Right lobe of liver (tissue), 6 donors: ENCODE measurements around the gene GPRC5C. TPM values are rescaled to one million over a fixed set of nuclear protein-coding genes. Genes with fewer than 3 reads are reported as not detected.

Source experiments
- ATAC-seq, 4 donors: fragments of 200-7000 bp; cut with Tn5 transposase; one replicate each; pipeline ENCODE4 v1.9.1; 2020; ENCODE audit warnings: mild to moderate bottlenecking in 4 of 4, moderate library complexity in 4 of 4
- DNase-seq, 3 donors: peaks; one replicate each; pipeline ENCODE4 v3.0.0-alpha.2; 2020
- H3K27ac ChIP-seq, 3 donors: fragments of 200-600 bp; one replicate each; pipeline ENCODE4 v1.8.0; 2022
- H3K27me3 ChIP-seq, 2 donors: fragments of 200-600 bp; one replicate each; pipeline ENCODE4 v1.8.0; 2022
- H3K36me3 ChIP-seq, 4 donors: fragments of 200-600 bp; sonication (generic) in 1 of 4; one replicate each; pipeline versions ENCODE4 v1.5.1 to v1.8.0; 2017 to 2022; ENCODE audit warnings: control low read depth in 1 of 4
- H3K4me1 ChIP-seq, 4 donors: fragments of 200-600 bp; sonication (generic) in 1 of 4; one replicate each; pipeline versions ENCODE4 v1.5.1 to v1.8.0; 2017 to 2022; ENCODE audit warnings: control low read depth in 1 of 4
- H3K4me3 ChIP-seq, 3 donors: fragments of 200-600 bp; one replicate each; pipeline ENCODE4 v1.8.0; 2022
- H3K9me3 ChIP-seq, 4 donors: fragments of 200-600 bp; sonication (generic) in 1 of 4; one replicate each; pipeline versions ENCODE4 v1.5.1 to v1.8.0; 2017 to 2022; ENCODE audit warnings: control low read depth in 1 of 4
- CTCF ChIP-seq, 4 donors: fragments of 200-600 bp in 3 of 4; fragments of 450-650 bp in 1 of 4; IDR thresholded peaks; one replicate each; pipeline versions ENCODE4 v1.5.1 to v1.8.0; 2016 to 2022; ENCODE audit warnings: antibody characterized with exemption in 4 of 4, mild to moderate bottlenecking in 2 of 4
- POLR2A ChIP-seq: fragments of 450-650 bp; IDR thresholded peaks from one replicate; pipeline ENCODE4 v1.6.1; 2017; ENCODE audit warnings: antibody characterized with exemption, mild to moderate bottlenecking
- WGBS: methylation state at CpG from one replicate; pipeline ENCODE4 v1.1.6; 2018; ENCODE audit warnings: low coverage, low lambda C conversion rate; ENCODE audit not compliant: insufficient coverage; ENCODE audit errors: missing lambda C conversion rate; 5-methylcytosine and 5-hydroxymethylcytosine counted together
- intact Hi-C, 2 donors: fragments of 100-400 bp; cut with DNase I; formaldehyde crosslinking; loops; one replicate each; pipeline versions ENCODE4 v1.11.2 to v1.14.1; 2022
- total RNA-seq, 6 experiments: library from RNA; depleted of rRNA in 2 of 6; stranded (reverse); fragments of >200 nt in 2 of 6; fragmentation: NEBNext Ultra II Directional in 3 of 6; extraction: Animal tissue kit (Norgen Biotek cat#: 25700) in 3 of 6; gene quantifications; one replicate each; pipeline versions ENCODE4 v1.1.0 to v1.2.4, GENCODE V29; 2016 to 2023
- donor health status: DM: no; HTN: yes; CAD: no.
- donor health status: DM: no; HTN: no; CAD: no.
- donor health status: DM: no; HTN: no; CAD: no.
- donor health status: DM: no; HTN: yes; CAD: no.
- donor health status: DM: no; HTN: yes; CAD: no.

Gene GPRC5C
- total RNA-seq, 6 experiments from 2014 or later = 120 to 215 (median 131) TPM

- Histone ChIP-seq H3K27me3 (no peaks in the 10 kb centered on the region), H3K4me1 (peaks cover 0 to 5% (median 0%) of the 10 kb centered on the region in 4 donors), H3K4me3 (no peak overlapping the region), H3K27ac (no peak overlapping the region), H3K36me3 (no peaks in the 10 kb centered on the region), H3K9me3 (no peaks in the 10 kb centered on the region)
- no peak for DNase-seq
- TF ChIP-seq CTCF (IDR thresholded peaks at IDR 0.05) = no peak
- TF ChIP-seq POLR2A = no peak
- peak in 1 of 4 donors; percentile 13 for ATAC-seq
- 77% methylated on average over 5 of the region's 17 CpGs for WGBS
- intact Hi-C loops = no loop called here
Observed at GRCh38 chr17:74387365-74388218, 44.3 kb upstream of the GPRC5C start.

GRCh38 chr17:74389084-74389753, 42.7 kb upstream of the GPRC5C start:
- no peaks in the 10 kb centered on the region for H3K9me3 ChIP-seq
- H3K36me3 ChIP-seq = no peaks in the 10 kb centered on the region
- TF ChIP-seq CTCF (IDR thresholded peaks at IDR 0.05) (no peak), POLR2A (no peak)
- H3K4me3 ChIP-seq = no peak overlapping the region
- no peak for ATAC-seq
- intact Hi-C loops = no loop called here
- no peak for DNase-seq
- H3K27ac ChIP-seq = no peak overlapping the region
- 73% methylated on average over 7 of the region's 12 CpGs for WGBS
- H3K27me3 ChIP-seq = no peaks in the 10 kb centered on the region
- peaks cover 0 to 5% (median 0%) of the 10 kb centered on the region in 4 donors for H3K4me1 ChIP-seq

- ATAC-seq (no peak), DNase-seq (no peak)
- Histone ChIP-seq H3K4me1 (peaks cover 0 to 5% (median 0%) of the 10 kb centered on the region in 4 donors), H3K27me3 (no peaks in the 10 kb centered on the region), H3K4me3 (no peak overlapping the region), H3K9me3 (no peaks in the 10 kb centered on the region), H3K36me3 (no peaks in the 10 kb centered on the region), H3K27ac (no peak overlapping the region)
- WGBS = 59% methylated on average over 2 of the region's 2 CpGs
- no peak for TF ChIP-seq POLR2A
- no peak for TF ChIP-seq CTCF (IDR thresholded peaks at IDR 0.05)
- intact Hi-C loops = no loop called here
Observed at GRCh38 chr17:74389937-74390679, 41.8 kb upstream of the GPRC5C start.

- H3K4me1 ChIP-seq = peaks cover 0 to 5% (median 0%) of the 10 kb centered on the region in 4 donors
- H3K27me3 ChIP-seq = no peaks in the 10 kb centered on the region
- H3K9me3 ChIP-seq = no peaks in the 10 kb centered on the region
- TF ChIP-seq CTCF (IDR thresholded peaks at IDR 0.05) (no peak), POLR2A (no peak)
- H3K4me3 ChIP-seq = no peak overlapping the region
- H3K36me3 ChIP-seq = no peaks in the 10 kb centered on the region
- WGBS = 94% methylated on average over 4 of the region's 11 CpGs
- DNase-seq (no peak), ATAC-seq (peak in 2 of 4 donors; percentile 68 to 76)
- intact Hi-C loops = no loop called here
- H3K27ac ChIP-seq = no peak overlapping the region
Observed at GRCh38 chr17:74390680-74391653, 40.9 kb upstream of the GPRC5C start.
